CD4-positive, CD25-positive, alpha-beta regulatory T cell (primary cell): ENCODE measurements around the gene KRT33A. TPM values are rescaled to one million over a fixed set of nuclear protein-coding genes. Genes with fewer than 3 reads are reported as not detected.
"Not testable (repeated sequence)": the region's sequence is repeated elsewhere in the genome, so short reads cannot be mapped to it uniquely, and the experiment has no call there.

Experiments used
- ATAC-seq, 2 donors: fragments of 150-1000 bp; cut with Tn5 transposase; one replicate each; pipeline ENCODE4 v1.10.0; 2021; ENCODE audit warnings: low read depth in 2 of 2, moderate number of reproducible peaks in 2 of 2, moderate library complexity in 1 of 2
- DNase-seq, 3 donors: peaks; one replicate each; pipeline versions ENCODE4 v3.0.0 to v3.0.0-alpha.2; 2012 to 2022; ENCODE audit warnings: mixed read lengths in 1 of 3
- H3K27ac ChIP-seq: one replicate; pipeline ENCODE4 v1.7.0; 2013; ENCODE audit warnings: mild to moderate bottlenecking, low read length; ENCODE audit not compliant: insufficient read depth, poor library complexity, severe bottlenecking
- H3K27me3 ChIP-seq: one replicate; pipeline ENCODE4 v1.7.0; 2013; ENCODE audit warnings: low read length; ENCODE audit not compliant: control insufficient read depth, insufficient read depth
- H3K36me3 ChIP-seq: one replicate; pipeline ENCODE4 v1.7.0; 2013; ENCODE audit warnings: mild to moderate bottlenecking, low read length, moderate library complexity; ENCODE audit not compliant: control insufficient read depth, insufficient read depth
- H3K4me1 ChIP-seq: 2 replicates; pipeline ENCODE4 v1.7.0; 2013; ENCODE audit warnings: mild to moderate bottlenecking, low read length; ENCODE audit not compliant: insufficient read depth, control insufficient read depth, poor library complexity, severe bottlenecking
- H3K4me3 ChIP-seq: one replicate; pipeline ENCODE4 v1.7.0; 2013; ENCODE audit warnings: low read depth, mild to moderate bottlenecking, low read length, moderate library complexity
- H3K9me3 ChIP-seq, 2 experiments: 1 replicate in 1 of 2; 2 replicates in 1 of 2; pipeline ENCODE4 v1.7.0; 2013; ENCODE audit warnings: low read length in 2 of 2, mild to moderate bottlenecking in 1 of 2, moderate library complexity in 1 of 2; ENCODE audit not compliant: control insufficient read depth in 2 of 2
- H3K27ac Mint-ChIP-seq, 3 donors: one replicate each; pipeline ENCODE4 v1.8.0; 2020 to 2022; ENCODE audit warnings: mild to moderate bottlenecking in 3 of 3, mixed read lengths in 3 of 3, moderate library complexity in 2 of 3
- H3K27me3 Mint-ChIP-seq: one replicate; pipeline ENCODE4 v1.8.0; 2022; ENCODE audit warnings: mild to moderate bottlenecking, mixed read lengths
- H3K36me3 Mint-ChIP-seq: one replicate; pipeline ENCODE4 v1.8.0; 2020; ENCODE audit warnings: mixed read lengths
- H3K4me1 Mint-ChIP-seq, 4 donors: one replicate each; pipeline ENCODE4 v1.8.0; 2020 to 2022; ENCODE audit warnings: mixed read lengths in 4 of 4, mild to moderate bottlenecking in 1 of 4
- H3K4me3 Mint-ChIP-seq, 4 donors: one replicate each; pipeline ENCODE4 v1.8.0; 2020 to 2022; ENCODE audit warnings: mild to moderate bottlenecking in 4 of 4, mixed read lengths in 4 of 4, moderate library complexity in 3 of 4
- H3K9me3 Mint-ChIP-seq, 7 donors: one replicate each; pipeline ENCODE4 v1.8.0; 2020 to 2022; ENCODE audit warnings: mixed read lengths in 7 of 7, mild to moderate bottlenecking in 3 of 7, moderate library complexity in 2 of 7
- polyA plus RNA-seq, 4 donors: library from polyadenylated mRNA; unstranded; fragments of 300-500 nt; fragmentation: Illumina TruSeq; gene quantifications; one replicate each; pipeline ENCODE4 v1.2.3, GENCODE V29; 2021
- total RNA-seq: library from RNA; stranded (reverse); gene quantifications from one replicate; pipeline ENCODE4 v1.2.3, GENCODE V29; 2022

The KRT33A gene
- total and polyA plus RNA-seq, 5 donors from 2014 or later: not detected

- not testable (repeated sequence) for H3K4me3 Mint-ChIP-seq, H3K4me3 ChIP-seq, H3K27me3 ChIP-seq, DNase-seq, ATAC-seq, H3K27ac Mint-ChIP-seq, H3K36me3 ChIP-seq, H3K27ac ChIP-seq, H3K9me3 Mint-ChIP-seq, H3K4me1 ChIP-seq, H3K4me1 Mint-ChIP-seq, H3K36me3 Mint-ChIP-seq
- H3K27me3 Mint-ChIP-seq: peaks cover 21% of the 10 kb centered on the region
- H3K9me3 ChIP-seq: peaks cover 9 to 10% of the 10 kb centered on the region in 2 experiments
Observed at GRCh38 chr17:41381943-41382342, 31.3 kb upstream of the KRT33A start, which contains the start of gene KRT34. TSS of gene KRT34 (minus strand) at chr17:41382306. CDS start at chr17:41382246, 60 bp downstream.

- H3K27ac ChIP-seq, H3K36me3 Mint-ChIP-seq, H3K4me1 ChIP-seq, DNase-seq, H3K9me3 ChIP-seq, H3K36me3 ChIP-seq, H3K4me1 Mint-ChIP-seq, H3K27me3 ChIP-seq, H3K9me3 Mint-ChIP-seq, H3K4me3 ChIP-seq, ATAC-seq, H3K4me3 Mint-ChIP-seq: not testable (repeated sequence)
- H3K27ac Mint-ChIP-seq: peak overlapping the region in 1 of 3 donors; percentile 22
- peaks cover 20% of the 10 kb centered on the region for H3K27me3 Mint-ChIP-seq
Observed at GRCh38 chr17:41380091-41380490, 29.5 kb upstream of the KRT33A start.

DNA sequence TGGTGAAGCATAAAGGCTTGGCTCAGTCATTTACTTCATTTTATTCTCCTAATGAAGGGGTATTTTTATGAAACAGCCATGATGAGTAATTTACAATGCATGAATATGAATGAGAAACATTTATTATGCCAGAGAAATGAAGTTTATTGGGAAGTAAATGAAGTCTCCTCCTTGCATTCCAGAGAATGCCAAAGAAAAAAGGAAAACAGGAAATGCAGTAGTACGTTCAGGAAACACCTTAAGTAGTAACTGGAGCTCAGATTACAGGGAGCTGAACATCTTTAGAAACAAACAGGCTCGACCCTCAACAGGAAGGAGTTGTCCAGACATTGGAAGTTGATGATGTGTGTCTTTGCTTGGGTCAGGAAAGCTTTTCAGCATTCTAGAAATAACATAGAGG, 26.9 kb upstream of the KRT33A start:
- H3K4me3 ChIP-seq: no peak overlapping the region
- Mint-ChIP-seq H3K4me3 (no peak overlapping the region), H3K27me3 (peaks cover 10% of the 10 kb centered on the region), H3K36me3 (no peaks in the 10 kb centered on the region), H3K27ac (peak overlapping the region in 1 of 3 donors; percentile 24), H3K4me1 (peaks cover 0 to 2% (median 0%) of the 10 kb centered on the region in 4 donors), H3K9me3 (peaks cover 0 to 6% (median 0%) of the 10 kb centered on the region in 7 donors)
- H3K36me3 ChIP-seq: no peaks in the 10 kb centered on the region
- no peaks in the 10 kb centered on the region for H3K9me3 ChIP-seq
- H3K4me1 ChIP-seq: no peaks in the 10 kb centered on the region
- no peak overlapping the region for H3K27ac ChIP-seq
- ATAC-seq (no peak), DNase-seq (no peak)
- peaks cover 2% of the 10 kb centered on the region for H3K27me3 ChIP-seq

- no peaks in the 10 kb centered on the region for H3K9me3 ChIP-seq
- no peaks in the 10 kb centered on the region for H3K36me3 ChIP-seq
- ATAC-seq (no peak), DNase-seq (no peak)
- Mint-ChIP-seq H3K4me3 (no peak within 1 kb of the TSS), H3K36me3 (no peaks in the 10 kb centered on the region), H3K9me3 (peaks cover 0 to 1% (median 0%) of the 10 kb centered on the region in 7 donors), H3K27me3 (peaks cover 4% of the 10 kb centered on the region), H3K4me1 (peaks cover 0 to 4% (median 0%) of the 10 kb centered on the region in 4 donors), H3K27ac (no peak within 1 kb of the TSS)
- H3K27ac ChIP-seq: no peak within 1 kb of the TSS
- no peak within 1 kb of the TSS for H3K4me3 ChIP-seq
- no peaks in the 10 kb centered on the region for H3K4me1 ChIP-seq
- H3K27me3 ChIP-seq: no peaks in the 10 kb centered on the region
Observed at GRCh38 chr17:41369713-41370112, 19.1 kb upstream of the KRT33A start, which contains the start of gene KRT33B. TSS of gene KRT33B (minus strand) at chr17:41369813. CDS start at chr17:41369750, 63 bp downstream.

GRCh38 chr17:41369023-41369422, 18.4 kb upstream of the KRT33A start:
- Histone ChIP-seq H3K36me3 (no peaks in the 10 kb centered on the region), H3K27ac (no peak overlapping the region), H3K4me3 (no peak overlapping the region), H3K9me3 (no peaks in the 10 kb centered on the region), H3K4me1 (no peaks in the 10 kb centered on the region), H3K27me3 (peaks cover under 1% of the 10 kb centered on the region)
- Mint-ChIP-seq H3K4me1 (peaks cover 0 to 4% (median 0%) of the 10 kb centered on the region in 4 donors), H3K4me3 (no peak overlapping the region), H3K27ac (no peak overlapping the region), H3K36me3 (no peaks in the 10 kb centered on the region), H3K9me3 (no peaks in the 10 kb centered on the region), H3K27me3 (peaks cover 4% of the 10 kb centered on the region)
- no peak for ATAC-seq
- no peak for DNase-seq

- H3K27ac ChIP-seq: no peak overlapping the region
- Mint-ChIP-seq H3K27ac (no peak overlapping the region), H3K9me3 (no peaks in the 10 kb centered on the region)
Observed at GRCh38 chr17:41367426-41368075, 16.9 kb upstream of the KRT33A start.

GRCh38 chr17:41366070-41366469, 15.4 kb upstream of the KRT33A start:
- no peak for ATAC-seq
- H3K9me3 Mint-ChIP-seq: no peaks in the 10 kb centered on the region
- H3K4me1 ChIP-seq: no peaks in the 10 kb centered on the region
- peaks cover 0 to 4% (median 0%) of the 10 kb centered on the region in 4 donors for H3K4me1 Mint-ChIP-seq
- no peaks in the 10 kb centered on the region for H3K36me3 ChIP-seq
- H3K27ac Mint-ChIP-seq: no peak overlapping the region
- peaks cover 2% of the 10 kb centered on the region for H3K27me3 ChIP-seq
- no peak overlapping the region for H3K4me3 Mint-ChIP-seq
- H3K9me3 ChIP-seq: no peaks in the 10 kb centered on the region
- H3K27me3 Mint-ChIP-seq: peaks cover 8% of the 10 kb centered on the region
- no peak for DNase-seq
- no peaks in the 10 kb centered on the region for H3K36me3 Mint-ChIP-seq
- no peak overlapping the region for H3K4me3 ChIP-seq
- no peak overlapping the region for H3K27ac ChIP-seq

More at GRCh38 chr17:41367426-41368075, 16.9 kb upstream of the KRT33A start:
- no peaks in the 10 kb centered on the region for H3K4me1 ChIP-seq
- no peaks in the 10 kb centered on the region for H3K36me3 ChIP-seq
- ATAC-seq: no peak
- H3K4me1 Mint-ChIP-seq: peaks cover 0 to 4% (median 0%) of the 10 kb centered on the region in 4 donors
- H3K27me3 Mint-ChIP-seq: peaks cover 8% of the 10 kb centered on the region
- H3K9me3 ChIP-seq: no peaks in the 10 kb centered on the region
- peaks cover 2% of the 10 kb centered on the region for H3K27me3 ChIP-seq
- DNase-seq: no peak
- no peak overlapping the region for H3K4me3 Mint-ChIP-seq
- H3K4me3 ChIP-seq: no peak overlapping the region
- no peaks in the 10 kb centered on the region for H3K36me3 Mint-ChIP-seq

GRCh38 chr17:41363881-41364280, 13.3 kb upstream of the KRT33A start:
- ATAC-seq (no peak), DNase-seq (no peak)
- H3K4me3 Mint-ChIP-seq: no peak overlapping the region
- no peak overlapping the region for H3K4me3 ChIP-seq
- no peaks in the 10 kb centered on the region for H3K36me3 ChIP-seq
- H3K27ac ChIP-seq: no peak overlapping the region
- H3K36me3 Mint-ChIP-seq: no peaks in the 10 kb centered on the region
- H3K9me3 Mint-ChIP-seq: no peaks in the 10 kb centered on the region
- H3K4me1 Mint-ChIP-seq: peaks cover 0 to 2% (median 0%) of the 10 kb centered on the region in 4 donors
- peaks cover 14% of the 10 kb centered on the region for H3K27me3 Mint-ChIP-seq
- H3K9me3 ChIP-seq: no peaks in the 10 kb centered on the region
- H3K27ac Mint-ChIP-seq: no peak overlapping the region
- no peaks in the 10 kb centered on the region for H3K4me1 ChIP-seq
- H3K27me3 ChIP-seq: peaks cover 2% of the 10 kb centered on the region
